GM23338 (cell line): ENCODE measurements around the gene CEP72.

Experiments
- EZH2 ChIP-seq: fragments of 200-600 bp; sonication (generic); IDR thresholded peaks from one replicate; pipeline ENCODE4 v1.8.0; 2017; ENCODE audit warnings: antibody characterized with exemption, mild to moderate bottlenecking, low read depth; ENCODE audit not compliant: unreplicated experiment
- NANOG ChIP-seq: IDR thresholded peaks from 2 replicates; pipeline ENCODE4 v1.6.1; 2016; ENCODE audit warnings: antibody characterized with exemption, borderline replicate concordance
- POLR2AphosphoS5 ChIP-seq: IDR thresholded peaks from 2 replicates; pipeline ENCODE4 v1.6.1; 2016; ENCODE audit warnings: antibody characterized with exemption, low read depth
- ZNF114 ChIP-seq: fragments of 250-450 bp; sonication (Bioruptor Pico); IDR thresholded peaks from 2 replicates; pipeline ENCODE4 v1.5.0; 2020; ENCODE audit warnings: mild to moderate bottlenecking, moderate library complexity
- TF ChIP-seq, protein P1 (sequence below), 2 experiments: fragments of 200-600 bp in 1 of 2; sonication (generic) in 1 of 2; conservative IDR thresholded peaks; 2 replicates each; pipeline versions ENCODE4 v1.5.1 to v1.6.1; 2016 to 2017; ENCODE audit warnings: antibody characterized with exemption in 2 of 2, low read depth in 2 of 2, mild to moderate bottlenecking in 2 of 2, moderate library complexity in 1 of 2
- TF ChIP-seq, protein P2 (sequence below): IDR thresholded peaks from one replicate; pipeline ENCODE4 v1.6.1; 2018; ENCODE audit warnings: antibody characterized with exemption; ENCODE audit not compliant: unreplicated experiment

DNA sequence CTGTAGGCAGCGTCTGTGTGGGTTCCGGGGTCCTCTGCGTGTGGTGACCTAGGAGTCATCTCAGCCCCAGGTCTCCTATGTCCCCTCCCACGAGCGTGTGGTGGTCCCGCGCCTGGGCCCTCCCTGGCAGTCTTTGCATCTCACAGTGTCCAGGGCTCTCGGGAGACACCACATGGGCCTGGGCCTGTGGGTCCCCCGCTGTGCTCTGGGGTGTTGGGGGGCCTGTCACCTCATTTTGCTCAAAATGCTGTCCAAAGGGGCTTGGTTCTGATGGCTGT, 27.1 kb downstream of the CEP72 start:
- TF ChIP-seq, protein P1, sequence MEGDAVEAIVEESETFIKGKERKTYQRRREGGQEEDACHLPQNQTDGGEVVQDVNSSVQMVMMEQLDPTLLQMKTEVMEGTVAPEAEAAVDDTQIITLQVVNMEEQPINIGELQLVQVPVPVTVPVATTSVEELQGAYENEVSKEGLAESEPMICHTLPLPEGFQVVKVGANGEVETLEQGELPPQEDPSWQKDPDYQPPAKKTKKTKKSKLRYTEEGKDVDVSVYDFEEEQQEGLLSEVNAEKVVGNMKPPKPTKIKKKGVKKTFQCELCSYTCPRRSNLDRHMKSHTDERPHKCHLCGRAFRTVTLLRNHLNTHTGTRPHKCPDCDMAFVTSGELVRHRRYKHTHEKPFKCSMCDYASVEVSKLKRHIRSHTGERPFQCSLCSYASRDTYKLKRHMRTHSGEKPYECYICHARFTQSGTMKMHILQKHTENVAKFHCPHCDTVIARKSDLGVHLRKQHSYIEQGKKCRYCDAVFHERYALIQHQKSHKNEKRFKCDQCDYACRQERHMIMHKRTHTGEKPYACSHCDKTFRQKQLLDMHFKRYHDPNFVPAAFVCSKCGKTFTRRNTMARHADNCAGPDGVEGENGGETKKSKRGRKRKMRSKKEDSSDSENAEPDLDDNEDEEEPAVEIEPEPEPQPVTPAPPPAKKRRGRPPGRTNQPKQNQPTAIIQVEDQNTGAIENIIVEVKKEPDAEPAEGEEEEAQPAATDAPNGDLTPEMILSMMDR (conservative IDR thresholded peaks at IDR 0.05; ENCODE audit: low read depth in 2 of 2): no peak
- TF ChIP-seq EZH2 (no peak), ZNF114 (CRISPR knock-in tag) (no peak), POLR2AphosphoS5 (no peak), NANOG (no peak)
- TF ChIP-seq, protein P2, sequence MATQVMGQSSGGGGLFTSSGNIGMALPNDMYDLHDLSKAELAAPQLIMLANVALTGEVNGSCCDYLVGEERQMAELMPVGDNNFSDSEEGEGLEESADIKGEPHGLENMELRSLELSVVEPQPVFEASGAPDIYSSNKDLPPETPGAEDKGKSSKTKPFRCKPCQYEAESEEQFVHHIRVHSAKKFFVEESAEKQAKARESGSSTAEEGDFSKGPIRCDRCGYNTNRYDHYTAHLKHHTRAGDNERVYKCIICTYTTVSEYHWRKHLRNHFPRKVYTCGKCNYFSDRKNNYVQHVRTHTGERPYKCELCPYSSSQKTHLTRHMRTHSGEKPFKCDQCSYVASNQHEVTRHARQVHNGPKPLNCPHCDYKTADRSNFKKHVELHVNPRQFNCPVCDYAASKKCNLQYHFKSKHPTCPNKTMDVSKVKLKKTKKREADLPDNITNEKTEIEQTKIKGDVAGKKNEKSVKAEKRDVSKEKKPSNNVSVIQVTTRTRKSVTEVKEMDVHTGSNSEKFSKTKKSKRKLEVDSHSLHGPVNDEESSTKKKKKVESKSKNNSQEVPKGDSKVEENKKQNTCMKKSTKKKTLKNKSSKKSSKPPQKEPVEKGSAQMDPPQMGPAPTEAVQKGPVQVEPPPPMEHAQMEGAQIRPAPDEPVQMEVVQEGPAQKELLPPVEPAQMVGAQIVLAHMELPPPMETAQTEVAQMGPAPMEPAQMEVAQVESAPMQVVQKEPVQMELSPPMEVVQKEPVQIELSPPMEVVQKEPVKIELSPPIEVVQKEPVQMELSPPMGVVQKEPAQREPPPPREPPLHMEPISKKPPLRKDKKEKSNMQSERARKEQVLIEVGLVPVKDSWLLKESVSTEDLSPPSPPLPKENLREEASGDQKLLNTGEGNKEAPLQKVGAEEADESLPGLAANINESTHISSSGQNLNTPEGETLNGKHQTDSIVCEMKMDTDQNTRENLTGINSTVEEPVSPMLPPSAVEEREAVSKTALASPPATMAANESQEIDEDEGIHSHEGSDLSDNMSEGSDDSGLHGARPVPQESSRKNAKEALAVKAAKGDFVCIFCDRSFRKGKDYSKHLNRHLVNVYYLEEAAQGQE: no peak
